Thymus (tissue), 11 donors: ENCODE data around the gene HOXA4. TPM values are rescaled to one million over a fixed set of nuclear protein-coding genes. Genes with fewer than 3 reads are reported as not detected.

Source experiments
- DNase-seq, 9 donors: peaks; one replicate each; pipeline ENCODE4 v3.0.0-alpha.2; 2013; ENCODE audit warnings: low spot score in 9 of 9, low read depth in 6 of 9, missing footprints in 1 of 9
- H3K27ac ChIP-seq, 2 donors: one replicate each; pipeline ENCODE4 v1.5.1; 2013; ENCODE audit warnings: control low read depth in 1 of 2, low read depth in 1 of 2, low read length in 1 of 2, mild to moderate bottlenecking in 1 of 2, moderate library complexity in 1 of 2
- H3K27me3 ChIP-seq, 2 donors: one replicate each; pipeline ENCODE4 v1.5.1; 2013; ENCODE audit warnings: low read length in 1 of 2; ENCODE audit not compliant: control insufficient read depth in 2 of 2, insufficient read depth in 1 of 2
- H3K36me3 ChIP-seq, 2 donors: one replicate each; pipeline ENCODE4 v1.5.1; 2013; ENCODE audit warnings: low read length in 1 of 2, mild to moderate bottlenecking in 1 of 2, moderate library complexity in 1 of 2; ENCODE audit not compliant: control insufficient read depth in 2 of 2, insufficient read depth in 2 of 2
- H3K4me1 ChIP-seq, 2 donors: one replicate each; pipeline ENCODE4 v1.5.1; 2013; ENCODE audit warnings: low read length in 2 of 2; ENCODE audit not compliant: control insufficient read depth in 2 of 2, insufficient read depth in 2 of 2
- H3K4me3 ChIP-seq, 2 donors: one replicate each; pipeline ENCODE4 v1.5.1; 2013; ENCODE audit warnings: low read length in 2 of 2, control low read depth in 1 of 2, mild to moderate bottlenecking in 1 of 2
- H3K9me3 ChIP-seq, 2 donors: one replicate each; pipeline ENCODE4 v1.5.1; 2013; ENCODE audit warnings: low read length in 1 of 2, mild to moderate bottlenecking in 1 of 2; ENCODE audit not compliant: control insufficient read depth in 2 of 2, insufficient read depth in 1 of 2
- WGBS: extraction: QIAGEN DNeasy Blood & Tissue Kit; methylation state at CpG from one replicate; pipeline ENCODE4 v1.1.7; 2013; 5-methylcytosine and 5-hydroxymethylcytosine counted together
- polyA plus RNA-seq: library from polyadenylated mRNA; stranded (reverse); fragments of 200-250 nt; gene quantifications from one replicate; pipeline ENCODE4 v1.2.3, GENCODE V29; 2013
- total RNA-seq: library from RNA; stranded (reverse); fragments of 120-200 nt; gene quantifications from one replicate; pipeline ENCODE4 v1.2.4, GENCODE V29; 2013
- donor health status: healthy.

Gene HOXA4
- total and polyA plus RNA-seq, 2 donors: 0.42 to 3.0 TPM

DNA sequence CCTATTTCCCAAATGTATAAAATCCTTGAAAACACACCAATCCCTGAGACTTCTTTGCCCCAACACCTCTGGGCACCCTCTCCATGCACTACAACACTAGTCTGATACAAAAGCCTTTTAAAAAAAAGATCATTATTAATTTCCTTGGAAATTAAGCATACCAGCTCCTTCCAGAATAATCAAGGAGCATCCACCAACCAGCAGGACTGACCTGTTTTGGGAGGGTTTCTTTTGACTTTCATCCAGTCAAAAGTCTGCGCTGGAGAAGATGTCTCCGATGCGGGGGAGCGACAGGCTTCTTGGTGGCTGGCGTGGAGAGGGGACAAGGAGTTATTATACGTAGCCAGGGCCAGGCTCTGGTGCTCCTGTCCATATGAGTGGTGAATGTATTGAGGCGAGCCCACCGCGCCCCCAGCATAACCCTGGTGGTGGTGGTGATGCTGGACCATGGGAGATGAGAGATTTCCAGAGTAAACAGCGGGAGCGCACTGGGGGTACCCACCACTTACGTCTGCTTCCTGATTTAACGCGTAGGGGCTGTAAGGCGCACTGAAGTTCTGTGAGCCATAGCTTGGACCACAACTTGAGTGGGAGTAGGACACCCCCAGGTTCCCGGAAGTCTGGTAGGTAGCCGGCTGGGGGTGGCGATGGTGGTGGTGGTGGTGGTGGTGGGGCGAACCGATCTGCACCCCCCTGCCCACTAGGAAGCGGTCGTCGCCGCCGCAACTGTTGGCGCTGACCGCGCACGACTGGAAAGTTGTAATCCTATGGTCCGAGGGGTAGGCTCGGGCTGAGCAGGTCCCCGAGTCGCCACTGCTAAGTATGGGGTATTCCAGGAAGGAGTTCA is 35.3 kb downstream of the HOXA4 start:
- Histone ChIP-seq H3K4me1 (peaks cover 13 to 30% of the 10 kb centered on the region in 2 donors), H3K36me3 (no peaks in the 10 kb centered on the region), H3K9me3 (no peaks in the 10 kb centered on the region), H3K27me3 (peaks cover 88 to 100% of the 10 kb centered on the region in 2 donors), H3K4me3 (peak overlapping the region; percentile 65 to 66), H3K27ac (no peak overlapping the region)
- WGBS: 7% methylated on average over 33 of the region's 33 CpGs
- no peak for DNase-seq

DNA sequence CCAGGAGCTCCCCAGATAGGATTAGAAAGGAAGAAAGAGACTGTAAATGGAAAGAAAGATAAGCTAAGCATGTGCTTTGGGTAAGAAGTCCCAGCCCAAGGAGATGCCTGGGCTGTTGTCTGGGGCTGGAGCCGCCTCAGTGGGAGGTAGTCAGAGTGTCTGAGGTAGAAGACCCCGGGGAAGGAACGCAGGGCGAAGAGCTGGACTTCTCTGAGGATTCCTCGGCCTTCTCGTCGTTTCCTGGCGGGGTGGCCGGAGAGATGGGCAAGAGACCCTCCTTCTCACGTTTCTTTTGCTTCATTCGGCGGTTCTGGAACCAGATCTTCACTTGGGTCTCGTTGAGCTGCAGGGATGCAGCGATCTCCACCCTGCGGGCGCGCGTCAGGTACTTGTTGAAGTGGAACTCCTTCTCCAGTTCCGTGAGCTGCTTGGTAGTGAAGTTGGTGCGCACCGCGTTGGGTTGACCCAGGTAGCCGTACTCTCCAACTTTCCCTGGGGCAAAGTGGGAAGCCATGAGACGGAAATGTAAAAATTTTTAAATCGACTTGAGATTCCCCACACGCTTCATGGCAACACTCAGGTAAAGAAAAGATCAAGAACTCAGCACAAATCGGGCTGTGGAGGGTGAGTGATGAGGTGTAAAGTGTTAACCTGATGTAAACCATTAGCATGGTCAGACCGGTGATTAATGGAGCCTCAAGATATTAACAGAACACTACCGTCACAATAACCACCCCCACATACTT is 36.1 kb downstream of the HOXA4 start:
- DNase-seq: no peak
- no peak overlapping the region for H3K27ac ChIP-seq
- WGBS: 28% methylated on average over 29 of the region's 29 CpGs
- H3K9me3 ChIP-seq: no peaks in the 10 kb centered on the region
- H3K4me1 ChIP-seq: peaks cover 13 to 30% of the 10 kb centered on the region in 2 donors
- no peaks in the 10 kb centered on the region for H3K36me3 ChIP-seq
- H3K27me3 ChIP-seq: peaks cover 89 to 100% of the 10 kb centered on the region in 2 donors
- no peak overlapping the region for H3K4me3 ChIP-seq

- H3K4me3 ChIP-seq: no peak overlapping the region
- H3K27ac ChIP-seq: no peak overlapping the region
- no peak for DNase-seq
- peaks cover 11 to 24% of the 10 kb centered on the region in 2 donors for H3K4me1 ChIP-seq
- no peaks in the 10 kb centered on the region for H3K36me3 ChIP-seq
- no peaks in the 10 kb centered on the region for H3K9me3 ChIP-seq
- H3K27me3 ChIP-seq: peaks cover 81 to 100% of the 10 kb centered on the region in 2 donors
- 48% methylated on average over 6 of the region's 6 CpGs for WGBS
Measured at GRCh38 chr7:27093184-27093895, 37.2 kb downstream of the HOXA4 start.

- peaks cover 0 to 3% of the 10 kb centered on the region in 2 donors for H3K9me3 ChIP-seq
- H3K4me3 ChIP-seq: no peak overlapping the region
- DNase-seq: no peak
- H3K36me3 ChIP-seq: no peaks in the 10 kb centered on the region
- 88% methylated on average over 1 of the region's 1 CpG for WGBS
- peaks cover 9 to 23% of the 10 kb centered on the region in 2 donors for H3K4me1 ChIP-seq
- no peak overlapping the region for H3K27ac ChIP-seq
- H3K27me3 ChIP-seq: peaks cover 80 to 100% of the 10 kb centered on the region in 2 donors
Measured at GRCh38 chr7:27092819-27093110, 37.8 kb downstream of the HOXA4 start.

GRCh38 chr7:27091941-27092818 is 38.4 kb downstream of the HOXA4 start:
- Histone ChIP-seq H3K4me3 (no peak overlapping the region), H3K27me3 (peaks cover 75 to 100% of the 10 kb centered on the region in 2 donors), H3K9me3 (peaks cover 0 to 3% of the 10 kb centered on the region in 2 donors), H3K27ac (no peak overlapping the region), H3K36me3 (no peaks in the 10 kb centered on the region), H3K4me1 (peaks cover 6 to 21% of the 10 kb centered on the region in 2 donors)
- no peak for DNase-seq
- WGBS: 26% methylated on average over 9 of the region's 9 CpGs

GRCh38 chr7:27091105-27091504 is 39.5 kb downstream of the HOXA4 start:
- Histone ChIP-seq H3K4me3 (no peak overlapping the region), H3K27me3 (peaks cover 70 to 99% of the 10 kb centered on the region in 2 donors), H3K36me3 (no peaks in the 10 kb centered on the region), H3K9me3 (peaks cover 0 to 3% of the 10 kb centered on the region in 2 donors), H3K4me1 (peaks cover 0 to 13% of the 10 kb centered on the region in 2 donors), H3K27ac (no peak overlapping the region)
- DNase-seq: no peak
- 22% methylated on average over 3 of the region's 3 CpGs for WGBS

DNA sequence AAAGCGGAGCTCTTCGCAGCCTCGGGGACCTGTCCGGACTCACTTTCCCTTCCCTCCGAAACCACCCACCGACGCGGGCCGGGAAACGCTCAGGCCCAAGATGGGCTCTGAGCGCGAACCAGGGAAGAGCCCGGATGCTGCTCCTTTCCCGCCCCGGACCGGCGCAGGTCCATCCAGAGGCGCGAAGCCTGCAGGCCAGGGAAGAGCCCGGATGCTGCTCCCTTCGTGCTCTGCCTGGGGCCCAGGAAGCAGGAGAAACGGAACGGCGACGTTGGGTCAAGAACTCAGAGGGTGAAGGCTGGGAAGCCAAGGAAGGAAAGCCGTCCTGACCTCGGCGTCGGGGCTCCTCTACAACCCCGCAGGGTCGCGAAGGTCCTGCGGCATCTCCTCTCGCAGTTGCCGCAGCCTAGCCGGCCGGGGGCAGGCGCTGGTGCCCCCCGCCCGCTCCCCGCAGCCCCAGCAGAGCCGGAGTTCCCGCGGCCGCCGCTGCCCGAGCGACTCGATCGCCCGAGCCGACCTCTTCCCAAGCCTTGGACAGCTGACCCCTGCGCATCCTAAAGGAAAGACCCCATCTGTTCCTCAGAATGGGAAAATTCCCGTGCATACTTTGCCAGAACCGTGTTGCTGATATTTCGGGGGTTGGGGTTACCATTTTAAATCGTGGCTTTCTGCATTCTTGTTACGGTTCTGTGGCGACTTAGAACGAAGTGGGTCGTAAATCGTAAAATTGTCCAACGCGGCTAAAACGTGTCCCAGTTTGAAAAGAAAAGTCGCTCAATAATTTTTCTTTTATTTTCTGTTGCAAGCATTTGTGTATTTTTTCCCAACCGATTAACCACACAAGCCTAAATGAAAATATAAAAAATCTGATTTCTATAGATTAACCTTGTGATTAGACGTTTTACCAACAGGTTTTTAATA is 42.3 kb downstream of the HOXA4 start:
- DNase-seq: no peak
- Histone ChIP-seq H3K9me3 (peaks cover 0 to 3% of the 10 kb centered on the region in 2 donors), H3K27ac (no peak overlapping the region), H3K36me3 (no peaks in the 10 kb centered on the region), H3K4me1 (peaks cover 0 to 6% of the 10 kb centered on the region in 2 donors), H3K27me3 (peaks cover 46 to 83% of the 10 kb centered on the region in 2 donors), H3K4me3 (no peak overlapping the region)
- 14% methylated on average over 68 of the region's 68 CpGs for WGBS

DNA sequence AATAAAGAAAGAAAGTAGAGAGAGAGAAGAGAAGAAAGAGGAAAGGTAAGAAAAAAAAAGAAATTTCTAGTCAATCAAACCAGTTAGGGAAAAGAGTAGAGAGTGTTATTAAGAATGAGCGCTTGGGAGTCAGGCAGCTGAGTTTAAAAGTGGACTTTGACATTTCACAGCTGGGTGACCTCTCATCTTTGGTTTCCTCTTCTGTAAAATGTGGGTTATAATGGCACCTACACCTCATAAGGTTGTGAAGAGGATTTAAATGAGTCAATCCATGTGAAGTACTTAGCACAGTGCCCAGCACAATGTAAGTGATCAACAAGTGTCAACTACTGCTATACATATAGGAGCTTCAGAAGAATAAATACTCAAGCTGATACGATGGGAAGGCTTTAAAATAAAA is 46.9 kb downstream of the HOXA4 start:
- 97% methylated on average over 2 of the region's 2 CpGs for WGBS
- H3K27ac ChIP-seq: no peak overlapping the region
- no peak for DNase-seq
- peaks cover 0 to 3% of the 10 kb centered on the region in 2 donors for H3K9me3 ChIP-seq
- H3K27me3 ChIP-seq: peaks cover 11 to 36% of the 10 kb centered on the region in 2 donors
- H3K36me3 ChIP-seq: no peaks in the 10 kb centered on the region
- peaks cover 0 to 6% of the 10 kb centered on the region in 2 donors for H3K4me1 ChIP-seq
- no peak overlapping the region for H3K4me3 ChIP-seq
